Activated B cell treated with CpG ODN at 0.5 μM for 24 hours (primary cell): ENCODE data around the gene CCDC82. TPM values are rescaled to one million over a fixed set of nuclear protein-coding genes. Genes with fewer than 3 reads are reported as not detected.

Experiments used
- ATAC-seq: fragments of 200-7000 bp; cut with Tn5 transposase; one replicate; pipeline ENCODE4 v1.10.0; 2021; ENCODE audit warnings: low read depth, mild to moderate bottlenecking, moderate library complexity
- CTCF ChIA-PET: fragments of 350-600 bp; sonication (Branson Sonifier 250); formaldehyde crosslinking; loops from one replicate; lab custom pipeline; 2021; ENCODE audit warnings: antibody characterized with exemption; lab: Charles Lee
- POLR2A ChIA-PET: fragments of 350-600 bp; sonication (Branson Sonifier 250); formaldehyde crosslinking; loops from one replicate; lab custom pipeline; 2021; ENCODE audit warnings: antibody characterized with exemption; lab: Charles Lee
- DNase-seq: peaks from one replicate; pipeline ENCODE4 v3.0.0; 2022
- H3K27ac Mint-ChIP-seq: one replicate; pipeline ENCODE4 v1.8.0; 2020; ENCODE audit warnings: mixed read lengths
- H3K27me3 Mint-ChIP-seq: one replicate; pipeline ENCODE4 v1.8.0; 2021; ENCODE audit warnings: mixed read lengths
- H3K36me3 Mint-ChIP-seq: one replicate; pipeline ENCODE4 v1.8.0; 2021; ENCODE audit warnings: low read depth, mixed read lengths
- H3K4me1 Mint-ChIP-seq: one replicate; pipeline ENCODE4 v1.8.0; 2021; ENCODE audit warnings: mixed read lengths
- H3K4me3 Mint-ChIP-seq: one replicate; pipeline ENCODE4 v1.8.0; 2020; ENCODE audit warnings: mild to moderate bottlenecking, mixed read lengths
- H3K9me3 Mint-ChIP-seq: one replicate; pipeline ENCODE4 v1.8.0; 2020; ENCODE audit warnings: mixed read lengths
- CTCF ChIP-seq: fragments of 200-600 bp; IDR thresholded peaks from one replicate; pipeline ENCODE4 v1.8.0; 2022; ENCODE audit warnings: antibody characterized with exemption, mild to moderate bottlenecking
- intact Hi-C: fragments of 100-400 bp; cut with micrococcal nuclease; formaldehyde crosslinking; loops from one replicate; pipeline ENCODE4 v1.15.1; 2024
- total RNA-seq: library from RNA; stranded (reverse); gene quantifications from 2 replicates; pipeline ENCODE4 v1.2.3, GENCODE V29; 2022

The CCDC82 gene
- total RNA-seq, 1 donor from 2014 or later, result 33.8 TPM

DNA sequence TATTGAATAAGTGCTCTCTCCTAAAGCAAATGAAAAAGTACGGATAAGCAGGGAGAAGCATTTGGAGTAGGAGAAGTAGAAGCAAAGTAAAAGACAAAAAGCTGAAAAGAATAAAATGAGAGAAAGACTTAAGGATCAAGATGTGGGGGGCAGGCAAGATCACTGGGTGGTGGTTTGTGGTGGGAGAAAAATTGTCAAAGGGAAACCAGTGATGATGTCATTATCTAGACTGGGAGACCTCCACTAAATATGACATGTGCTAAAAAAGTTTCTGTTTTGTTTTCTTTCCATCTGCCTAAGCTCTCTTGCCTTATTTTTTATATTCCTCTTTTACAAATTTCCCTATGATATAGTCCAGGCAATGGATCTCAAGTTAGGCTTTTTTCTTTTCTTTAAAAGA is 31.9 kb downstream of the CCDC82 start:
- Mint-ChIP-seq H3K27ac (peak overlapping the region; percentile 39), H3K4me3 (no peak overlapping the region), H3K27me3 (no peaks in the 10 kb centered on the region), H3K4me1 (no peaks in the 10 kb centered on the region), H3K36me3 (peaks cover 60% of the 10 kb centered on the region), H3K9me3 (no peaks in the 10 kb centered on the region)
- POLR2A ChIA-PET, result interaction anchor here (1.4 kb wide), 1 partner anchor 15 kb away, joined by 3 read pairs; the partner anchor contains the start of gene MAML2
- intact Hi-C loops, result no loop called here
- CTCF ChIA-PET, result interaction anchor here (1.0 kb wide), 1 partner anchor 15 kb away, joined by 3 read pairs; the partner anchor contains the start of gene MAML2
- no peak for TF ChIP-seq CTCF
- DNase-seq (no peak), ATAC-seq (no peak)

- POLR2A ChIA-PET, result interaction anchor here (1.4 kb wide), 1 partner anchor 14 kb away, joined by 3 read pairs; the partner anchor contains the start of gene MAML2
- ATAC-seq (no peak), DNase-seq (no peak)
- Mint-ChIP-seq H3K27me3 (no peaks in the 10 kb centered on the region), H3K27ac (no peak overlapping the region), H3K36me3 (peaks cover 59% of the 10 kb centered on the region), H3K4me3 (no peak overlapping the region), H3K4me1 (no peaks in the 10 kb centered on the region), H3K9me3 (no peaks in the 10 kb centered on the region)
- CTCF ChIA-PET, result interaction anchor here (1.0 kb wide), 1 partner anchor 14 kb away, joined by 3 read pairs; the partner anchor contains the start of gene MAML2
- TF ChIP-seq CTCF, result no peak
- intact Hi-C loops, result no loop called here
These were observed 32.9 kb downstream of the CCDC82 start for GRCh38 chr11:96356848-96357247.

GRCh38 chr11:96342961-96343711 is 46.6 kb downstream of the CCDC82 start, which contains the start of gene MAML2:
Gene MAML2, minus strand, starts transcription at chr11:96343195. Its CDS starts 1,300 bp downstream, at chr11:96341895.
- TF ChIP-seq CTCF, result no peak
- H3K36me3 Mint-ChIP-seq, result peaks cover 11% of the 10 kb centered on the region

GRCh38 chr11:96342014-96342960 is 47.4 kb downstream of the CCDC82 start:
- H3K36me3 Mint-ChIP-seq, result peaks cover 12% of the 10 kb centered on the region
- H3K27me3 Mint-ChIP-seq, result no peaks in the 10 kb centered on the region
- H3K9me3 Mint-ChIP-seq, result no peaks in the 10 kb centered on the region
- H3K4me3 Mint-ChIP-seq, result peak overlapping the region; percentile 98
- peaks cover 59% of the 10 kb centered on the region for H3K4me1 Mint-ChIP-seq
- intact Hi-C loops, result loop anchor here (2.0 kb wide), 3 partner anchors 153 to 419 kb away; no protein-coding TSS in a partner anchor
- peak overlapping the region; percentile 95 for H3K27ac Mint-ChIP-seq
- POLR2A ChIA-PET, result interaction anchor here (0.6 to 6.5 kb wide), 31 partner anchors 35 to 1110 kb away, joined by 3 to 65 read pairs (median 4); partner anchors contain the start of genes CCDC82, CEP57, FAM76B and JRKL
- no peak for DNase-seq
- CTCF ChIA-PET, result interaction anchor here (0.5 to 6.9 kb wide), 64 partner anchors 8 to 508 kb away, joined by 3 to 116 read pairs (median 5); partner anchors contain the start of genes CCDC82 and JRKL
- ATAC-seq, result no peak
- no peak for TF ChIP-seq CTCF

More at GRCh38 chr11:96342961-96343711, 46.6 kb downstream of the CCDC82 start, which contains the start of gene MAML2:
- H3K27ac Mint-ChIP-seq, result peak within 1 kb of the TSS; percentile 95
- intact Hi-C loops, result loop anchor here (1.0 to 2.0 kb wide), 16 partner anchors 46 to 1192 kb away; partner anchors contain the start of genes CCDC82 and CEP57
- no peaks in the 10 kb centered on the region for H3K9me3 Mint-ChIP-seq
- peak; percentile 88 for ATAC-seq
- CTCF ChIA-PET, result interaction anchor here (0.5 to 6.9 kb wide), 69 partner anchors 8 to 1190 kb away, joined by 3 to 116 read pairs (median 5); partner anchors contain the start of genes CCDC82 and JRKL
- peak; percentile 72 for DNase-seq
- no peaks in the 10 kb centered on the region for H3K27me3 Mint-ChIP-seq
- H3K4me3 Mint-ChIP-seq, result peak within 1 kb of the TSS; percentile 98
- H3K4me1 Mint-ChIP-seq, result peaks cover 50% of the 10 kb centered on the region
- POLR2A ChIA-PET, result interaction anchor here (0.5 to 6.5 kb wide), 33 partner anchors 14 to 1189 kb away, joined by 3 to 65 read pairs (median 4); partner anchors contain the start of genes CCDC82, CEP57, FAM76B and JRKL
